GM12878 (cell line): ENCODE data around the gene VSIG8. TPM values are rescaled to one million over a fixed set of nuclear protein-coding genes. Genes with fewer than 3 reads are reported as not detected.

ENCODE experiments used
- ATAC-seq: fragments of 200-7000 bp; cut with Tn5 transposase; 3 replicates; pipeline ENCODE4 v1.9.1; 2020; ENCODE audit warnings: mild to moderate bottlenecking, moderate library complexity
- BruUV-seq: library from RNA; stranded (reverse); fragments of 400-500 nt; replicated peaks from 2 replicates; lab custom pipeline; 2021; lab: Mats Ljungman, UMichigan
- CTCF ChIA-PET: fragments of 300-600 bp; sonication (Branson Sonifier 250); formaldehyde crosslinking; extraction: SDS; loops from one replicate; lab custom pipeline; 2021; ENCODE audit warnings: inconsistent platforms; lab: Yijun Ruan, JAX
- POLR2A ChIA-PET: fragments of 350-600 bp; formaldehyde crosslinking; extraction: SDS; loops from one replicate; lab custom pipeline; 2021; ENCODE audit warnings: inconsistent platforms; lab: Charles Lee
- RAD21 ChIA-PET: fragments of 300-600 bp; sonication (Branson Sonifier 250); formaldehyde crosslinking; loops from one replicate; lab custom pipeline; 2023; ENCODE audit warnings: antibody characterized with exemption; ENCODE audit not compliant: unreplicated experiment; lab: Charles Lee
- SMC1A ChIA-PET: fragments of 300-600 bp; sonication (Branson Sonifier 250); formaldehyde crosslinking; loops from one replicate; lab custom pipeline; 2023; ENCODE audit not compliant: unreplicated experiment, uncharacterized antibody; lab: Charles Lee
- DNase-seq: peaks from one replicate; pipeline ENCODE4 v3.0.0-alpha.2; 2011; ENCODE audit warnings: low read depth, low spot score
- FAIRE-seq: peaks from 3 replicates; lab custom pipeline; 2011; peaks lifted over from hg19 to GRCh38; lab: Jason Lieb, UNC
- H2AFZ ChIP-seq: 2 replicates; pipeline ENCODE4 v1.6.0; 2011; ENCODE audit warnings: low read depth, low read length, control low read depth; ENCODE audit not compliant: control insufficient read depth
- H3K27ac ChIP-seq: 2 replicates; pipeline ENCODE4 v1.5.1; 2011; ENCODE audit warnings: control low read depth; ENCODE audit not compliant: control insufficient read depth, insufficient read depth
- H3K27me3 ChIP-seq, 2 experiments: replicated peaks in 1 of 2; 2 replicates each; pipeline versions ENCODE4 v1.6.0 to v1.6.1; 2011; ENCODE audit warnings: low read length in 1 of 2; ENCODE audit not compliant: control insufficient read depth in 2 of 2, insufficient read depth in 2 of 2
- H3K36me3 ChIP-seq, 2 experiments: 2 replicates each; pipeline ENCODE4 v1.5.1; 2011; ENCODE audit warnings: low read length in 1 of 2; ENCODE audit not compliant: control insufficient read depth in 2 of 2, insufficient read depth in 2 of 2
- H3K4me1 ChIP-seq: 2 replicates; pipeline ENCODE4 v1.6.1; 2011; ENCODE audit warnings: mild to moderate bottlenecking, low read length, moderate library complexity, mixed read lengths; ENCODE audit not compliant: control insufficient read depth, insufficient read depth
- H3K4me2 ChIP-seq: 2 replicates; pipeline ENCODE4 v1.6.0; 2011; ENCODE audit warnings: control low read depth; ENCODE audit not compliant: control insufficient read depth, insufficient read depth
- H3K4me3 ChIP-seq: fragments of 200-600 bp; sonication (generic); 2 replicates; pipeline ENCODE4 v1.5.1; 2016
- H3K79me2 ChIP-seq: 2 replicates; pipeline ENCODE4 v1.6.0; 2011; ENCODE audit warnings: low read length; ENCODE audit not compliant: control insufficient read depth, insufficient read depth
- H3K9ac ChIP-seq: 2 replicates; pipeline ENCODE4 v1.8.0; 2011; ENCODE audit warnings: low read length, control low read depth, mixed read lengths; ENCODE audit not compliant: control insufficient read depth, insufficient read depth
- H3K9me3 ChIP-seq: replicated peaks from 3 replicates; pipeline ENCODE4 v1.5.1; 2011; ENCODE audit warnings: mild to moderate bottlenecking, low read length; ENCODE audit not compliant: control insufficient read depth, insufficient read depth
- H4K20me1 ChIP-seq: 2 replicates; pipeline ENCODE4 v1.6.0; 2011; ENCODE audit not compliant: control insufficient read depth, insufficient read depth
- ATF2 ChIP-seq: IDR thresholded peaks from 2 replicates; pipeline ENCODE4 v1.6.1; 2012; ENCODE audit warnings: low read length, inconsistent platforms
- BMI1 ChIP-seq: fragments of 450-650 bp; IDR thresholded peaks from 2 replicates; pipeline ENCODE4 v1.6.1; 2016; ENCODE audit warnings: mild to moderate bottlenecking, moderate library complexity, borderline replicate concordance
- CBX5 ChIP-seq: sonication (generic); IDR thresholded peaks from 2 replicates; pipeline ENCODE4 v1.6.1; 2016; ENCODE audit warnings: low read depth, moderate library complexity, mild to moderate bottlenecking, inconsistent platforms
- CHD1 ChIP-seq: IDR thresholded peaks from 2 replicates; pipeline ENCODE4 v1.6.1; 2012; ENCODE audit warnings: low read depth, low read length, improper control_type of control experiment
- ETV6 ChIP-seq, 2 experiments: fragments of 450-650 bp in 1 of 2; IDR thresholded peaks in 1 of 2; conservative IDR thresholded peaks in 1 of 2; 2 replicates each; pipeline ENCODE4 v1.6.1; 2014; ENCODE audit warnings: antibody characterized with exemption in 1 of 2, borderline replicate concordance in 1 of 2, low read depth in 1 of 2, mild to moderate bottlenecking in 1 of 2, moderate library complexity in 1 of 2
- HDGF ChIP-seq: fragments of 450-650 bp; IDR thresholded peaks from 2 replicates; pipeline ENCODE4 v1.6.1; 2016; ENCODE audit warnings: antibody characterized with exemption
- IKZF2 ChIP-seq, 2 experiments: fragments of 450-650 bp; IDR thresholded peaks; 2 replicates each; pipeline ENCODE4 v1.6.1; 2017; ENCODE audit warnings: mild to moderate bottlenecking in 2 of 2, moderate library complexity in 2 of 2
- MEF2A ChIP-seq: IDR thresholded peaks from 2 replicates; pipeline ENCODE4 v1.6.1; 2011; ENCODE audit warnings: low read depth, mild to moderate bottlenecking, low read length, moderate library complexity; ENCODE audit not compliant: insufficient read depth
- MTA3 ChIP-seq: IDR thresholded peaks from 2 replicates; pipeline ENCODE4 v1.6.1; 2012; ENCODE audit warnings: low read length, inconsistent platforms, borderline replicate concordance
- NFYA ChIP-seq: IDR thresholded peaks from 2 replicates; pipeline ENCODE4 v1.6.1; 2011; ENCODE audit warnings: low read depth, mild to moderate bottlenecking, low read length, improper control_type of control experiment, borderline replicate concordance
- PAX5 ChIP-seq: IDR thresholded peaks from 2 replicates; pipeline ENCODE4 v1.6.1; 2011; ENCODE audit warnings: low read depth, low read length, borderline replicate concordance
- RBBP5 ChIP-seq: fragments of 200-600 bp; sonication (generic); conservative IDR thresholded peaks from 2 replicates; pipeline ENCODE4 v1.6.1; 2016
- SPI1 ChIP-seq: IDR thresholded peaks from 2 replicates; pipeline ENCODE4 v1.6.1; 2011; ENCODE audit warnings: low read depth, mild to moderate bottlenecking, low read length, moderate library complexity, borderline replicate concordance; ENCODE audit not compliant: insufficient read depth
- SUPT20H ChIP-seq: IDR thresholded peaks from 2 replicates; pipeline ENCODE4 v1.6.1; 2011; ENCODE audit warnings: low read depth, mild to moderate bottlenecking, low read length, moderate library complexity, borderline replicate concordance; ENCODE audit not compliant: control insufficient read depth
- WGBS: methylation state at CpG from one replicate; pipeline ENCODE4 v1.1.6; 2016; ENCODE audit warnings: low lambda C conversion rate; ENCODE audit not compliant: insufficient replicate concordance, insufficient coverage; ENCODE audit errors: missing lambda C conversion rate; 5-methylcytosine and 5-hydroxymethylcytosine counted together
- in situ Hi-C: fragments of 300-500 bp; cut with MboI; formaldehyde crosslinking; loops from 9 replicates; pipeline ENCODE4 v1.14.3; 2018; ENCODE audit warnings: mixed read lengths
- intact Hi-C: fragments of 100-400 bp; cut with micrococcal nuclease; formaldehyde crosslinking; loops from one replicate; pipeline ENCODE4 v1.14.2; 2022; ENCODE audit not compliant: unreplicated experiment
- polyA plus RNA-seq, 11 experiments: library from polyadenylated mRNA; depleted of rRNA in 4 of 11; unstranded in 6 of 11; stranded (reverse) in 5 of 11; fragments of >200 nt; fragmentation: Nextera tagmentation in 4 of 11; fragmentation: Illumina TruSeq in 1 of 11; extraction: Ambion mirVana in 4 of 11; extraction: Trizol in 1 of 11; gene quantifications; 1 replicate in 1 of 11; 2 replicates in 10 of 11; pipeline versions ENCODE4 v1.2.1 to v1.2.3, GENCODE V29; 2011 to 2016; ENCODE audit warnings: inconsistent platforms in 2 of 11, missing spikeins in 2 of 11, low read depth in 1 of 11
- total RNA-seq, 4 experiments: library from RNA; depleted of rRNA in 3 of 4; stranded (reverse); fragments of >200 nt in 3 of 4; fragmentation: Illumina TruSeq in 1 of 4; extraction: Trizol in 1 of 4; gene quantifications; 2 replicates each; pipeline versions ENCODE4 v1.2.1 to v1.2.3, GENCODE V29; 2013 to 2021

The VSIG8 gene
- total and polyA plus RNA-seq, 10 of the 15 experiments (the other 5 are each of a cell fraction or from before 2014, with no cell fraction given), result not detected

DNA sequence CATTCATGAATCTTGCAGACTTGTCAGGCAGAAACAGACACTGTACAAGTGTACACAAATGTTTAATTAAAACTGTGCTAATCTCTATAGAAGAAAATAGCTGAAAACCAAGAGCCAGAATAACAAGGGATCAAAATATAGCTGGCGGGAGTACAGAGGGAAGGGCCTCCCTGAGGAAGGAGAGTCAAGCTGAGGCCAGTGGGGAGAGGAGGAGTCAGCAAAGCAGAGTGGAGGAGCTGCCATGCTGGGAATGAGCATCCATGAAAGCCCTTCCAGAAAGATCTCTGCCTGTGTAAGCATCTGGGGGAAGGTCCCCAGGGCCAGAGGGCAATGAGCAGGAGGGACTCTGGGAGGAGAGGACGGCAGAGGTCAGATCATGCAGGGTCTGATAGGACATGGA lies 20.7 kb downstream of the VSIG8 start:
- no peak overlapping the region for H3K4me2 ChIP-seq
- H3K9me3 ChIP-seq, result no peaks in the 10 kb centered on the region
- POLR2A ChIA-PET, result no interaction called here
- RAD21 ChIA-PET, result interaction anchor here (1.2 kb wide), 1 partner anchor 12 kb away, joined by 3 read pairs; no protein-coding TSS in a partner anchor
- peaks cover 0 to 4% of the 10 kb centered on the region in 2 experiments; a peak in 2 of 4 replicates for H3K27me3 ChIP-seq
- BruUV-seq, result no TSS peak
- peaks cover 26% of the 10 kb centered on the region for H3K4me1 ChIP-seq
- intact Hi-C loops (no loop called here), in situ Hi-C loops (no loop called here)
- CTCF ChIA-PET, result interaction anchor here (0.8 to 3.1 kb wide), 5 partner anchors 9 to 50 kb away, joined by 3 to 13 read pairs (median 4); no protein-coding TSS in a partner anchor
- H3K4me3 ChIP-seq, result no peak overlapping the region
- H2AFZ ChIP-seq, result no peak overlapping the region
- SMC1A ChIA-PET, result interaction anchor here (0.9 to 1.7 kb wide), 2 partner anchors 48 to 166 kb away, joined by 3 to 5 read pairs; no protein-coding TSS in a partner anchor
- no peak overlapping the region for H3K9ac ChIP-seq
- DNase-seq (no peak), FAIRE-seq (no peak), ATAC-seq (no peak)
- H4K20me1 ChIP-seq, result no peaks in the 10 kb centered on the region
- H3K79me2 ChIP-seq, result no peaks in the 10 kb centered on the region
- no peak overlapping the region for H3K27ac ChIP-seq
- TF ChIP-seq MTA3 (no peak), MEF2A (no peak)
- no peaks in the 10 kb centered on the region for H3K36me3 ChIP-seq
- WGBS, result 65% methylated on average over 2 of the region's 2 CpGs

- DNase-seq (peak; percentile 36), ATAC-seq (peak; percentile 88), FAIRE-seq (peak; percentile 81)
- H3K27ac ChIP-seq, result peak overlapping the region; percentile 68
- H3K4me1 ChIP-seq, result peaks cover 26% of the 10 kb centered on the region
- H3K36me3 ChIP-seq, result no peaks in the 10 kb centered on the region
- intact Hi-C loops, result loop anchor here (2.0 kb wide), 1 partner anchor 52 kb away; no protein-coding TSS in a partner anchor
- in situ Hi-C loops, result no loop called here
- peaks cover 0 to 4% of the 10 kb centered on the region in 2 experiments; a peak in 1 of 4 replicates for H3K27me3 ChIP-seq
- H3K9me3 ChIP-seq, result no peaks in the 10 kb centered on the region
- H3K9ac ChIP-seq, result peak overlapping the region; percentile 30
- H4K20me1 ChIP-seq, result no peaks in the 10 kb centered on the region
- BruUV-seq, result no TSS peak
- peak overlapping the region; percentile 43 for H2AFZ ChIP-seq
- ChIA-PET CTCF (interaction anchor here (0.8 to 3.1 kb wide), 3 partner anchors 11 to 51 kb away, joined by 3 to 13 read pairs (median 7); no protein-coding TSS in a partner anchor), POLR2A (no interaction called here), SMC1A (interaction anchor here (0.5 to 2.3 kb wide), 6 partner anchors 9 to 444 kb away, joined by 3 to 6 read pairs (median 3); partner anchors contain the start of gene SLAMF8), RAD21 (interaction anchor here (0.7 to 2.1 kb wide), 2 partner anchors 51 to 59 kb away, joined by 3 to 4 read pairs; partner anchors contain the start of gene DUSP23)
- no peaks in the 10 kb centered on the region for H3K79me2 ChIP-seq
- peak overlapping the region; percentile 61 for H3K4me2 ChIP-seq
- no peak overlapping the region; the same call in 1 of the 2 replicates for H3K4me3 ChIP-seq
- WGBS, result 37% methylated on average over 5 of the region's 5 CpGs
- TF ChIP-seq BMI1 (no peak), SPI1 (peak; percentile 45; the same call in 1 of the 2 replicates), CBX5 (0 out of 2 replicates have a peak, but pooled peaks have one; percentile 32), PAX5 (no peak), IKZF2 (IDR thresholded peaks at IDR 0.05) (0 out of 4 replicates have a peak, but pooled peaks of 1 of the 2 experiments have one; percentile 14), RBBP5 (no peak), SUPT20H (no peak), ETV6 (conservative IDR thresholded peaks at IDR 0.05 in 1 of 2, IDR thresholded peaks at IDR 0.05 in 1 of 2; ENCODE audit: borderline replicate concordance in 1 of 2, low read depth in 1 of 2) (no peak), NFYA (no peak), CHD1 (no peak), ATF2 (no peak), HDGF (no peak)
These were observed 23.2 kb downstream of the VSIG8 start for GRCh38 chr1:159839116-159839849.
